Femur (tissue), 1 donor: ENCODE measurements around the gene DCTN3.
"Not testable (repeated sequence)": the region's sequence is repeated elsewhere in the genome, so short reads cannot be mapped to it uniquely, and the experiment has no call there.

Experiments used
- DNase-seq: peaks from one replicate; pipeline ENCODE4 v3.0.0-alpha.2; 2017

The DCTN3 gene

DNA sequence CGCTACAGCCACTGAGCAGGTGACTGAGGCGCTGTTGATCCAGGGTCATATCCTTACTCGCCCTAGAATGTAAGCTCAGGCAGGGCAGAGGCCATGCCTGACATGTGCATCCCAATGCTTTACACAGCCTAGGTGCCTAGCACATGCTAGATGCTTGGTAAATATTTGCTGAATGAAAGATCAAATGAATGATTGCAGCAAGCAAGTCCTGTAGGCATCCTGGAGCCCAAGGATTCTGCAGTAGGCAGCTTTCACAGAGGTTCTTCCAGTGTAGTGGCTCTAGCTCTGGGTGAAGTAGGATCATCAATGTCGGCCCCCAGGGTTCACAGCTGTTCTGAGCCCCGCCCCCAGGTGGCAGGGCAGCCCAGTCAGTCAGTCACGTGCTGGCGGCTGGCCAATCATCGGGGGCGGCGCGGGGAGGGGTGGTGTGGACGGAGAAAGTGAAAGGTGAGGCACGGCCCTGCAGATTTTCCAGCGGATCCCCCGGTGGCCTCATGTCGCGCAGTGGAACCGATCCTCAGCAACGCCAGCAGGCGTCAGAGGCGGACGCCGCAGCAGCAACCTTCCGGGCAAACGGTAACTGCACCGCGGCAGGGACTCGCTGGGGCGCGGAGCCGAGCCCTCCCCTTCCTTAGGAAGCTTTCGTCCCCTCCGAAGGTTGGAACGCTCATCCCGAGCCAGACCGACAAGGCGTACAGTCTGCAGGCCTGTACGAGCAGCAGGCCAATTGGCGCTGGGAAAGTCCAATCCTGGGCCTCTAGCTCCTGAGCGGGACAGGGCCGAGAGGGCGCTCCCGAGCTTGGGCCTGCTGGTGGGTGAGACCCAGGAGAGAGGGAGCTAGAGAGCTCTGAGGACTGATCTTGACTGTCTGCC lies 26.2 kb upstream of the DCTN3 start, which contains the start of gene GALT:
Gene GALT, plus strand, starts transcription at position 465 of the 873 bp plus-strand sequence. Its CDS starts 30 bp downstream, at position 495.
- peak; percentile 95 for DNase-seq

DNA sequence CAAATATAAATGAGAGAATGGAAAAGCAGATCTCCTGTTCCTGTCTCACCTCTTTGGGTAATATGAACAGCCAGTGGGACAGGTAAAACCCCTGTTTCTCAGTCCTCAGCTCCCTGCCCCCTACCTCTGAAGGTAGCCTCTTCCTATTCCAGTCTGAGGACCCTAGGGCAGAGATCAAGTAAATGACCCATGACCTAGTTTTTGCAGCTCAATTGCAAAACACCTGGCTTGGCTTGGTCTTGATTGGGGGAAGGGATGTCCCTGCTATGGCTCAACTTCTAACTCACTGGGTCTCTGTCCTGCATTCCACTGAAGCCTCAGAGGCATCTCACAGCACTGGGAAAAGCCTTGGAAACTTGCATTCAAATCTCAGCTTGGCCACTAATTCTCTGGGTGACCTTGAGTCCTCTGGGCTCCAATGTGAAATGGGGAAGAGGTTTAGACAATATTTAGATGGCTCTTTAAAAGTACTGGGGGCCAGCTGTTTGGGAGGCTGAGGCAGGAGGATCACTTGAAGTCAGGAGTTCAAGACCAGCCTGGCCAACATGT lies 24.5 kb upstream of the DCTN3 start:
- peak; percentile 16 for DNase-seq

DNA sequence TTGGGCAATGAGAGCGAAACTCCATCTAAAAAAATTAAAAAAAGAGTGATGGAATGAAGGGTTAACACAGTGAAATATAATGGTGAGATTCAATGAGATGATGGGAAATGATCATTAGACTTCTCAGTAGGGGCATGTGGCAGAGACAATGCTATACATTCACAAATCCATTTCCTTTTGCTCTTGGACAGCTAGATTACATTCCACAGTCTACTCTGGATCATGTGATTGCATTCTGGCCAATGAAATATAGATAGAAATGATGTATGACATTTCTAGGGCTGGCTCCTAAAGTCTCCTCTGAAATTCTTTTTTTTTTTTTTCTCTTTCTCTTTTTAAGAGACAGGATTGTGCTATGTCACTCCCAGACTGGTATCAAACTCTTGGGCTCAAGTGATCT lies 22.4 kb upstream of the DCTN3 start:
- no peak for DNase-seq

DNA sequence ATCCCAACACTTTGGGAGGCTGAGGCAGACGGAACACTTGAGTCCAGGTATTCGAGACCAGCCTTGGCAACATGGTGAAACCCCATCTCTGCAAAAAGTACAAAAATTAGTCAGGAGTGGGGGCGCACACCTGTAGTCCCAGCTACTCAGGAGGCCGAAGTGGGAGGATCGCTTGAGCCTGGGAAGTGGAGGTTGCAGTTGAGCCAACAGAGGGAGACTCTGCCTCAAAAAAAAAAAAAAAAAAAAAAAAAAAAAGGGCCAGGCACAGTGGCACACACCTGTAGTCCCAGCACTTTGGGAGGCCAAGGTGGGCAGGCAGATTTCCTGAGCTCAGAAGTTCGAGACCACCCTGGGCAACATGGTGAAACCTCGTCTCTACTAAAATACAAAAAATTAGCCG lies 19.0 kb upstream of the DCTN3 start:
- not testable (repeated sequence) for DNase-seq

DNA sequence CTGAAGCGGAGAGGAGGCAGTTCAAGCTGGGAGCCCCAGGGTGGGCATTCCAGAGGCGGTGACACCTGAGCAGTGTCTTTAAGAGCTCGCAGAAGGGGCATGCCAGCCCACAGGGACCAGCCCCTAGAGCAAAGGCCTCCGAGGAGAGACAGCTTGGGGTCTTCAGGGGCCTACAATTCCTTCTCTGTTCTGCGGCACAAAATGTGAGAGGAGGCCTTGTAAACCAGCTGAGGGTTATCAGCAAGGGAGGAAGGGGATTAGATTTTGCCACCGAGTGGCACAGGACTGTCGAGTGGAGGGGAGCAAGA lies 17.8 kb upstream of the DCTN3 start:
- no peak for DNase-seq

DNA sequence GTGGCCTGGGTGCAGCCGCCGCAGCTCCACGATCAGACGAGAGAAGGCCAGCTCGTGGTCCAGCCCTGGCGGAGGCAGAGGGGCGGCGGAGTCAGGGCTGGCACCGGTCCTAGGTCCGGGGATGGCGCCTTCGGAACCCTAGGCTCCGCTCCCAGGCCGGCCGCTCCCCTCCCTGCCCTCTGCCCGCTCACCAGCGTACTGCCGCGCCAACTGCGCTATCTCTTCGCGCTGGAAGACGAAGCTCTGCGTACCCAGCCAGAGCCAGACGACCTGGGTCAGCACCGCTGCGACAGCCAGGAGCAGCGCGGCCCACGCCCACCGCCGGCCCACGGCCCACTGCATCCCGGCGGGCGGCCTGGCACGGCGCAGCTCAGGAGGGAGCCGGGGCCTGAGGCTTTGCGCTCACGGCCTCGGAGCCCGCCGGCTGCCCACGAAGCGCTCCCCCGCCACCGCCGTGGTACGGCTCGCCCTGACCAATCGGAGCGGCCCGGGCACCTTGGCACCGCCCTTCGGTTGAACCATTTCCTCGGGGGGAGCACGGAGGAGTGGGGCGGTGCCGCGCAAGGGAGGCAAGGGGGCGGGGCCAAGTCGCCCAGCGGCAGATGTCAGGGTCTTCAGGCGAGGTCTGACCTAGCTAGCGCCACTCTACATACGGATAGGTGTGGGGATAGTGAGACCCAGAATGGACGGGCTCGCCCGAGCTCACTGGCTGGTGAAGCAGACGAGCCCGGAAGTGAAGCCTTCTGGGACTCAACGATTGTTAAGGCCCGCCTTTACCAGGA lies 17.3 kb upstream of the DCTN3 start, which contains the start of gene SIGMAR1:
Gene SIGMAR1, minus strand, starts transcription at position 432 of the 782 bp plus-strand sequence. Its CDS starts 90 bp downstream, at position 342.
- DNase-seq, result peak; percentile 95

DNA sequence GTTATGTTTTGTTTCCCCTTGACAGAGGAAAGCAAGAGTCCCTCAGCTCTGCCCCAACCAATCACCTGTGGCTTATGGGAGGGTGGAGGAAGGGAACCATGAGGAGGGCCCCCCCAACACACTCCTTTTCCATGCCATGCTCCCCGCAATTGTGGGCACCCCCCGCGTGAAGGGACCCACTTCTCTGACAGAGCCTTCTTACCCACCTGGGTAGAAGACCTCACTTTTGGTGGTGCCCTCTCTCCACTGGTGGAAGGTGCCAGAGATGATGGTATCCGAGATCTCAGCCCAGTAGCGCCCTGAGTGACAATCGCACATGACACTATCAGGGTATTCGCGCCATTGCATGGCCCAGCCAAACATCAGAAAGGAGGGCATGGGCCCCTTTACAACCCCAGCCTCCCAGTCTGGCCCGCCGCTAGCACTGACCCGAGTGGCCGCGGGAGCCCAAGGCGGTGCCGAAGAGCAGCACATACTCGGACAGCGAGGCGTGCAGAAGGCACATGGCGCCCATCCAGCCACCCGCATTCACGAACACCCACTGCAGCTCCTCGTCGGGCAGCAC lies 16.6 kb upstream of the DCTN3 start:
- DNase-seq, result no peak

DNA sequence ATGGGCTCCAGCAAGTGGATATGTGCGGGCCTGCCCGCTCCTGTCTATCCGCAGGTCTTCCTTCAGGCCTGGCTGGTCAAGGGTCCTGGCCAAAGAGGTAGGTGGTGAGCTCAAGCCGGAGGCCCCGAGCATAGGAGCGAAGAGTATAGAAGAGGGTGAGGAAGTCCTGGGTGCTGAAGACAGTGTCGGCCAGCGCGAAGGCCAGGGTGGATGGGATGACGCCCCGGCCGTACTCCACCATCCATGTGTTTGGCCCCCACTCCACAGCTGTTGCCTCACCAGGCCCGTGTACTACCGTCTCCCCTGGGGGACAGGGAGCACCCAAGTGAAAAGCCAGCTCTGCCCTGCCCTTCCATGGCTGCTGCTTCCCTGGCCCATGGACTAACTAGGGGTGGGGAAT lies 15.3 kb upstream of the DCTN3 start:
- DNase-seq, result no peak

DNA sequence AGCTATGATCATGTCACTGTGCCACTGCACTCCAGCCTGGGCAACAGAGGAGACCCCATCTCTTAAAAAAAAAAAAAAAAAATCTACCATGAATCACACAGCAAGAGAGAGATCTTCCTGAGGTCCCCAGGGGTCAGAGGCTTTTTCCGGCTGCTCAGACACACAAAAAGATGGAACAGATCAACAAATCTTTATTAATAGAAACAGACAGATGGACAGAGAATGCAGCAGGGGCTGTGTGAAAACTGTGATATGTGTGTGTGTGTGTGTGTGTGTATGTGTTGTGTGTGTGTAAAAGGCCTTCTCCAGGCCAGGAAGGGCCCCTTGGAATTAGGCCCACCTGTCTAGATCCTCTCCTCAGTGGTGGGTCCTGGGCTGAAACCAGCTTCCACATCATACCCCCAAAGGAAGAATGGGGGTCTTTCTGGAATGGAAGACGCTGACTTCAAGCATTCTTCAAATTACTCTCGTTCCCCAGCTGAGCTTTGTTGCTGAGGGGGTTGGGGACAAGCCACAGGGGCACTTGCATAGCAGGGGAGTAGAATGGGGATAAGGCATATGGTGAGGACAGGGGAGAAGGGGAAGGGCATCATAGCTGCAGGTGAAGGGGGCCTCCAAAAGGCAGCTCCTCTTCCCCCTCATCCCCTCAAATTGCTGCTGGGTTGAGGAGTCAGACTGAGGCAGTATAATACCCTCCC lies 14.4 kb upstream of the DCTN3 start:
- no peak for DNase-seq

DNA sequence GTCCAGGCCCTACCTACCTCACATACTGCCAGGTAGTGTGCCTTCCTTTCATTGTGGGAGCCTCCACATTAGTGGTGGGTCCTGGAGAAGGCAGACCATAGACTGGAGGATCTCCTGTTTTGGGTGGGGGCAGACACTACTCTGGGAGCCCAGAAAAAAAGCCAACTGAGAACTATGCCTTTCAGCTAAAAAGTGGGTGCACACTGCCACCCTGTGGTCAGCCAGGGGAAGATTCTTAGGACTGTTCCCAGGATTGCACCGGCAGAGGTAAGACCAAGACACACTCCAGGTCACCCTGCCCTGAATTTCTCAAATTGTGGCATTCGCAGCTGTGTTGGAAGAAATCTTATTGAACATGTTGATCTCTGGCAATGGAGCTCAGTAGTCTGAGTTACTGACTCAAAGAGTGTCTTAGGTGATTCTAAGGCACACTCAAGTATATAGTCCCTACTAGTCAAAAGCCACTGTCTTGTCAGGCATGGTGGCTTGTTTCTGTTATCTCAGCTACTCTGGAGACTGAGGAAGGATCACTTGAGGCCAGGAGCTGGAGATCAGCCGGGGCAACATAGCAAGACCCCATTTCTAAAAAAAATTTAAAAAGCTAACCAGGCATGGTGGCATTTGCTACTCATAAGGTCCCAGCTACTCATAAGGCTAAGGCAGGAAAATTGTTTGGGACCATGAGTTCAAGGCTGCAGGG lies 13.7 kb upstream of the DCTN3 start:
- peak; percentile 79 for DNase-seq

DNA sequence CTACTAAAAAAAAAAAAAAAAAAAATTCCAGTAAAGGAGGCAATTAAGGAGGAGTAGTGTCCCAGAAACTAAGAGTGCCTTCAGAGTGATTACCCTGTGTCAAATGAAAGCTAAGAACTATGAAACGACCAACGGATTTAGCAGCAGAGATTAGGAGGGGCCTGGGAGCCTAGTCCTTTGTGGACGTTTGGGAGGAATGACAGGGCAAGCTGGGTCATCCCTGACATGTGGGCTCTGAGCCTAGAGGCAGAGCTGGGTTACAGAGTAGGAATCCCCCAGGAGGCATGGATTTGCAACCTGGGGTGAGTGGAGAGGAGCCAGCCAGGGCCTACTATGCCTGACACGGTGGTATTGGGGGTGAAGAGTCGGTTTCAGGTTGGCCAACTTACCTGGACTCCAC lies 12.9 kb upstream of the DCTN3 start:
- DNase-seq, result no peak

DNA sequence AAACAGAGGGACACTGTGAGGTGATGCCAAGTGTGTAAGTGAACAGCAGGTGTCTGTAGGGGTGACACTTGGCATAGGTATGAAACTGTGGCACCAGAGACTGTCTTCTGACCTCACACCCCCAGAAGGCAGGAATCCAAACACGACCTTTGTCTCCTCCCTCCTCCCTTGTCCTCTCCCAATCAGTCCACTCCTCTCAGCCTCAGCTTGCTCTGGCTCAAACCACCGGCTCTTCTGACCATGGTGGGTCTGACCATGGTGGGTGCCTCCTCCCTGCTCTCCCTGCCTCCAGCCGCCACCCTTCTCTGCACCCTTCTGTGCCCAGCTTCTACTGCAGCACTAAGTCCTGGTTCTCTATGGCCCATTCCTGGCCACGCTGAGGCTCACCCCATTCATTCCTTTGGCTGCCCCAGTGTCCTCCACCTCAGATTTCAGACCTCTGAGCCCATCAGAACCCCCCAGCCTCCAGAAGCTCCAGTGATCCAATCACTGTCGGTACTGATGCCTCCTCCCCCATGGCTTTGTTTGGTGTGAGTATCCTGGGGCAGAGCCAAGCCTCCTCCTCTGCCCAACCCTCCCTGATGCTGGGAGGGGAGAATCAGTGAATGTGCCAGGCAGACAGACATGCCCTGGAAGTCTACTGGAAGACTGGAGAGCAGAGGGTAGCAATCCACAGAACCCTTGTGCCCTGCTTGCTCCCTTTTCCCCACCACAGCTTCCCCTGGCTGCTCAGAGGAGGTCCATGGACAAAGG lies 10.3 kb upstream of the DCTN3 start:
- no peak for DNase-seq

DNA sequence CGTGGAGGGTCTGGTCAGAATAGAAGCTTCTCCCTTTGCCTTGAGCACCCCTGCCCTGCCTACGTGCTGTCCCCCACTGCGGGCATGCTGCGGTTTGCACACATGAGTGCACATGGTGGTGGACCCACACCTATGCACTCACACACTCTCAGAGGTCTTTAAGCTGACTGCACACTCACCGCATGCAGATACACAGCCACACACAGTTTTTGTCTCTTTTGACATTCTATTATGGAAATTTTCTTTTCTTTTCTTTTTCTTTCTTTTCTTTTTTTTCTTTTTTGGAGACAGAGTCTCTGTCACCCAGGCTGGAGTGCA lies 9.2 kb upstream of the DCTN3 start:
- no peak for DNase-seq

DNA sequence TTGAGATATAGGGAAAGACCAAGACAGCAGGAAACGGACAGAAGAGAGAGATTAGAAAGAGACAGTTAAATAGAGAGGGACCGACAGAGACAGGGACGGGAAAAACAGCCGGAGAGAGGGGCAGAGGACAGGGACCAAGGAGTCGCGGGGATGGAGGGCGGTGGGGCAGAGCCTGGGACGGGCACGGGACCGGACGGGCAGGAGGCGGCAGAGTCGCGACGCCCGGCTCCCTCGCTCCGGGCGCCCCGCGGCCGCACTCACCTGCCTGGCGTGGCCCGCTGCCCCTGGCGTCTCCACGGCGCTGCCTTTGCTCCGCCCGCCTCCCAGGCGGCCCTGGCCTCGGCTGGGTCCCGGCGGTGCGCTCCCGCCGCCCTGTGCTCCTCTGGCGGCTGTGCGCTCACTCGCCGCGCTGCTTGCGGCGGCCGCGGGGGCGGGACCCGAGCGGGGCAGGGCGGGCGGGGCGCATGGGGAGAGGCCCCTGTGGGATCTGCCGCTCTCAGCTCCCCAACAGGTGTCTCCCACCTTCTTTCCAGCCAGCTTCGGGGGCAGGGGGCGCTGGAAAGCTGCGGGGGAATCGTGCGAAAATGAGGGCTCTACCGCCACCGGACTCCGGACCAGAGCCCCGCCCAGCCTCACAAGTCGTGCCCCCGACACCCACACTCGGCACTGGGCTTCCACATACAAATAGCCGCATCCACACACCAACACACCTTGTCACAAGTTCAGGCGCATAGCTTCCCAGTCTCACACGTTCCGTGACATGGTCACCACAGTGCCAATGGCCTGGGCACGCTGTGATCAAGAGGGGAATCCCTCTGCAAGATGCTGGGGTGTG lies 8.6 kb upstream of the DCTN3 start, which contains the start of gene ARID3C:
Gene ARID3C, minus strand, starts transcription at position 411 of the 835 bp plus-strand sequence. CDS start 1,052 bp downstream, outside the sequence.
- DNase-seq, result no peak

DNA sequence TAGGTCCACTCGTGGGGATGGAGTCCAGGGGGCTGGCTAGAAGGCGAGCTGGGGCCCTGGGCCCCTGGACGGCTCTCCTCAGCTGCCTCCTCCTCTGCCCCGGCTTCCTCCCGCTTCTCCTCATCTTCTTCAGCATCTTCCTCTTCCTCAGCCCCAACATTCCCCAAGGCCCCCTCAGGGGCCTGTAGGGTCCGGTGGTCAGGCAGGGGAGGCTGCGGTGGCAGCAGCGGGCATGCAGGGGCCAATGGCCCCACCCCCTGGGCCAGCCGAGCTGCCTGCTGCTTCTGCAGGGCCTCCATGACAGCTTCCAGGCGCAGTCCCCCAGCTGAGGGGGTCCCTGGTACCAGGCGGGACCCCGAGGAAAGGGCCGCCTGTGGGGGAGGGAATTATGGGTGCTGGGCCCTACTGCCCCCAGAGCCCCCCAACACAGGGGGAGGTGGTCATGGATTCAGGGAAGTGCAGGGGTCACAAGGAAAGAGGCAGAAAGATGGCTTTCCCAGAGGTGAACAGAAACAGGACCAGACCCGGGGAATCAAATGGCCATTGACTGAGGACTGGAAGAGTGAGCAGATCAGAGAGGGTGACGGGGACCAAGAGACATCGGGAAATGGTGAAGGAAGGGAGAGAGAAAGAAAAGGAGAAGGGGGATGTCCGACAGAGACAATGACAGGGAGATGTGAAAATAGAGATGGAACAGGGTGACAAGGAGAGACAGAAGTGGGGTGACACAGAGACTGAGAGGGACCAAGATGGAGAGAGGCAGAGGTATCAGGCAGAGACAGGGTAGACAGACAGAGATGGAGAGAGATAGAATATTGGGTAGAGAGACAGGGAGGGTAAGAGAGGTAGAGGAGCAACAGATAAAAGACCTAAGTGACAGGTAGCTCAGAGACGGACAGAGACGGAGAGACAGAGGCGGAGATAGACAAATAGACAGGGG lies 7.7 kb upstream of the DCTN3 start:
- DNase-seq, result no peak

DNA sequence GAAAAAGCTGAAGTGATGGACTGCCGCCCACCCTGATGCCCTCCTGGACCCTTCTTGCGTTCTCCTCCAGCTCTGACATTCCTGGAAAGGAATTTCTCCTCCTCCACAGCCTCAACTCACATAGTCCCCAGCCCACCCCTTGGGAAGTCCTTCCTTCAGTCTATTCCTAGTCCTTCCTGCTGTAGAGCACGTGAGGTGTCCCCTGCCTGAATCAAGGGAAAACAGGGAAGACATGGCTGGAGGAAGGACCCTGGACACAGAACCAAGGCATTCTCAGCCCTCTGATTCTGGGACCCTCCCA lies 4.8 kb upstream of the DCTN3 start:
- DNase-seq, result no peak

DNA sequence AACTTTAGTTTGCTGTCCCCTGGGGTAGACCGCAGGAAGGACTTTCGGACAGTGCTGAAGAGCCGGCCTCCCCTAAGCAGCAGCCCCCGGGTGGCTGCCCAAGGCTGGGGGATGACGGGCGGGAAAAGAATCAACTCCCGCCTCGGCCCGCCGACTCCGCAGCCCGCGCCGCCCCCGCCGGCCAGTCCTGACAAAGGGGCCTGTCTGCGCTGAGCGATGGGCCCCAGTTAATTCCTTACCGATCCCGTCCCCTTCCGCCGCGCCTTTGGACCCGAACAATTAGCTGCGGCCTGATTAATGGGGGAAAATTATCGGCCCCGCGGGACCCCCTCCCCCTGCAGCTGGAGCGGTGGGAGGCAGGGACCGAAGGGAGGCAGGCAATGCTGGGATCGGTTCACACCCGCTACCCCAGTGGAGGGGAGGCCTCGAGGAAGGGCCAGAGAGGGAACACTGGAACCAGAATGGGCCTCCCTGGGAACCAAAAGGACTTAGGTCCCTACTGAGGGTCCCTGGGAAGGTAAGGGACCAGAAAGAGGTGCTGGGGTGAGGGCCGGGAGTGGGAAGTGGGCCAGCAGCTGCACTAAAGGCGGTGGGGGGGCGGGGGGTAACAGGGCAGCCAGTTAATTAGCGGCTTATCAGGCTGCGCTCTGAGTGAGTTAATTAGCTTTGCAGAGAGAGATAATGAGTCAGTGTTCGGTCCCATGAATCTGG lies 4.3 kb upstream of the DCTN3 start:
- DNase-seq, result no peak

DNA sequence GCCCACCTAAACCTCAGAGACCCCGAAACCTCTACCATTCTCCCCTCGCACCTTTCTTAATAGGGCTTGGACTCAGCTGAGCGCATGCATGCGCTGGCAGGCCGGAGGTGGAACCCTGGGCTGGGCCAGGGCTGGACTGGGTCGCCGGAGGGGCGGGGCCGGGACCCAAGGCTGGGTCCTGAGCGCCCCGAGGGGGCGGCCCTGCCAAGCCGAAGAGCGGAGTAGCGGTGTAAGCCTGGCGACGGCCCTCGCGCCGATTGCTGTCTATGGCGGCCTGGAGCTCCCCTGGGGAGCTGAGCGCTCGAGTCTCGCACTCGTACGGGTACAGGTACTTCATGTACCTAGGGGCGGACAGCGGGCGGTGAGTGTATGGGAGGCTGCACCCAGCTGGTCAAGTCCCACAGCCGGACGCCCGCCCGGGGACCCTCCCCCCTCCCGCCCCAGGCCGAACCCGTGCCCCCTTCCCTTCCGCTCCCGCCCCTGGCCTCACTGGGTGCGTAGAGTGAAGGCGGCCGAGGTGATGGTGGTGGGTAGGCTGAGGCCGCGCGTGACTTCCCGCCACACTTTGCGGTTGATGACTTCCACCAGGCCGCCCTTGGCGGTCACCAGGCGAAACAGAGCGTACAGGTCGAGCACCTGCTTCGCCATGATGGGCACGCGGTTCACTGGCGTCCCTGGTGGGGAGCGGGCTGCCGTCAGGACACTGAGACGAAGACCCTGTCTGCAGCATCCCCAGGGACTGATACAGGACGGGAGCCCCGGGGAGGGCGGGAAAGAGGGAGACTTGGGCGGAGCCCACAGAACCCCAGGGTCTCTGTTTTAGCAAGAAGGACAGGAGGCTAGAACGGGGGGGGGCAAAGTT lies 3.3 kb upstream of the DCTN3 start:
- no peak for DNase-seq
